Epithelial cell of proximal tubule (primary cell): Measurements from ENCODE around the gene S100Z. TPM values are rescaled to one million over a fixed set of nuclear protein-coding genes. Genes with fewer than 3 reads are reported as not detected.

ENCODE experiments used
- DNase-seq: peaks from one replicate; pipeline ENCODE4 v3.0.0-alpha.2; 2011; ENCODE audit warnings: low read depth
- H3K4me3 ChIP-seq: 2 replicates; pipeline ENCODE4 v1.5.1; 2011; ENCODE audit warnings: low read depth, mild to moderate bottlenecking, low read length
- CTCF ChIP-seq: conservative IDR thresholded peaks from 2 replicates; pipeline ENCODE4 v1.5.1; 2012; ENCODE audit warnings: low read depth, mild to moderate bottlenecking, low read length
- total RNA-seq: library from RNA; depleted of rRNA; stranded (reverse); fragments of >200 nt; gene quantifications from 2 replicates; pipeline ENCODE4 v1.2.3, GENCODE V29; 2015

S100Z gene
- total RNA-seq, 1 donor from 2014 or later: not detected

GRCh38 chr5:76920491-76920890 lies 70.7 kb downstream of the S100Z start:
- no peak for TF ChIP-seq CTCF
- no peak overlapping the region for H3K4me3 ChIP-seq
- no peak for DNase-seq

- no peak for TF ChIP-seq CTCF
- DNase-seq: no peak
- no peak overlapping the region for H3K4me3 ChIP-seq
Observed at GRCh38 chr5:76926329-76927105, 76.7 kb downstream of the S100Z start.

- TF ChIP-seq CTCF: no peak
- no peak for DNase-seq
- H3K4me3 ChIP-seq: no peak overlapping the region
Observed at GRCh38 chr5:76927961-76928360, 78.1 kb downstream of the S100Z start.

- no peak for DNase-seq
- TF ChIP-seq CTCF: no peak
- H3K4me3 ChIP-seq: no peak overlapping the region
Observed at GRCh38 chr5:76930083-76930482, 80.3 kb downstream of the S100Z start.

GRCh38 chr5:76938177-76938576 lies 88.4 kb downstream of the S100Z start:
- DNase-seq: no peak
- TF ChIP-seq CTCF: no peak
- H3K4me3 ChIP-seq: no peak overlapping the region

- DNase-seq: no peak
- no peak for TF ChIP-seq CTCF
- H3K4me3 ChIP-seq: no peak overlapping the region
Observed at GRCh38 chr5:76941000-76941399, 91.2 kb downstream of the S100Z start.

GRCh38 chr5:76941442-76941841 lies 91.6 kb downstream of the S100Z start:
- no peak overlapping the region for H3K4me3 ChIP-seq
- no peak for DNase-seq
- no peak for TF ChIP-seq CTCF
